Measurements from ENCODE around the gene TBCK. TPM values are rescaled to one million over a fixed set of nuclear protein-coding genes. Genes with fewer than 3 reads are reported as not detected.

The TBCK gene
- polyA plus RNA-seq, 1 of the 3 experiments (the other 2 are of a cell fraction): 14.6 TPM

DNA sequence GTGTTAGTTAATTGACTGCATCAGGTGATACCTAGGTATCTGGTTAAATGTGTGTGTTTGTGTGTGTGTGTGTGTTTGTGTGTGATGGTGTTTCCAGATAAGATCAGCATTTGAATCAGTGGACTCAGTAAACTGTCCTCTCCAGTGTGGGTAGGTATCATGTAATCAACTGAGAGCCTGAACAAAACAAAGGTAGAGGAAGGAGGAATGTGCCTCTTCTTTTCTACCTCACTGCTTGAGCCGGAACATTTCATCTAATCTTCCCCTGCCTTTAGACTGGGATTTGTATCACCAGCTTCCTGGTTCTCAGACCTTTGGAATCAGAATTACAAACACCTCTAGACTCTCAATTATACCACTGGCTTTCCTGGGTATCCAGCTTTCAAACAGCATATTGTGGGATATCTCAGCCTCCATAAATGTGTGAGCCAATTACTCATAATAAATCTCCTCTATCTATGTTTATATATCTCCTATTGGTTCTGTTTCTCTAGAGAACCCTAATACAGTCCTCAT lies 120.5 kb downstream of the TBCK start (continued):
- TF ChIP-seq, protein P1, sequence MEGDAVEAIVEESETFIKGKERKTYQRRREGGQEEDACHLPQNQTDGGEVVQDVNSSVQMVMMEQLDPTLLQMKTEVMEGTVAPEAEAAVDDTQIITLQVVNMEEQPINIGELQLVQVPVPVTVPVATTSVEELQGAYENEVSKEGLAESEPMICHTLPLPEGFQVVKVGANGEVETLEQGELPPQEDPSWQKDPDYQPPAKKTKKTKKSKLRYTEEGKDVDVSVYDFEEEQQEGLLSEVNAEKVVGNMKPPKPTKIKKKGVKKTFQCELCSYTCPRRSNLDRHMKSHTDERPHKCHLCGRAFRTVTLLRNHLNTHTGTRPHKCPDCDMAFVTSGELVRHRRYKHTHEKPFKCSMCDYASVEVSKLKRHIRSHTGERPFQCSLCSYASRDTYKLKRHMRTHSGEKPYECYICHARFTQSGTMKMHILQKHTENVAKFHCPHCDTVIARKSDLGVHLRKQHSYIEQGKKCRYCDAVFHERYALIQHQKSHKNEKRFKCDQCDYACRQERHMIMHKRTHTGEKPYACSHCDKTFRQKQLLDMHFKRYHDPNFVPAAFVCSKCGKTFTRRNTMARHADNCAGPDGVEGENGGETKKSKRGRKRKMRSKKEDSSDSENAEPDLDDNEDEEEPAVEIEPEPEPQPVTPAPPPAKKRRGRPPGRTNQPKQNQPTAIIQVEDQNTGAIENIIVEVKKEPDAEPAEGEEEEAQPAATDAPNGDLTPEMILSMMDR (IDR thresholded peaks at IDR 0.05): no peak
- no peak for TF ChIP-seq NFIC (IDR thresholded peaks at IDR 0.05; ENCODE audit: borderline replicate concordance)
- TF ChIP-seq, protein P2, sequence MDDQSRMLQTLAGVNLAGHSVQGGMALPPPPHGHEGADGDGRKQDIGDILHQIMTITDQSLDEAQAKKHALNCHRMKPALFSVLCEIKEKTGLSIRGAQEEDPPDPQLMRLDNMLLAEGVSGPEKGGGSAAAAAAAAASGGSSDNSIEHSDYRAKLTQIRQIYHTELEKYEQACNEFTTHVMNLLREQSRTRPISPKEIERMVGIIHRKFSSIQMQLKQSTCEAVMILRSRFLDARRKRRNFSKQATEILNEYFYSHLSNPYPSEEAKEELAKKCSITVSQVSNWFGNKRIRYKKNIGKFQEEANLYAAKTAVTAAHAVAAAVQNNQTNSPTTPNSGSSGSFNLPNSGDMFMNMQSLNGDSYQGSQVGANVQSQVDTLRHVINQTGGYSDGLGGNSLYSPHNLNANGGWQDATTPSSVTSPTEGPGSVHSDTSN (IDR thresholded peaks at IDR 0.05): no peak

DNA sequence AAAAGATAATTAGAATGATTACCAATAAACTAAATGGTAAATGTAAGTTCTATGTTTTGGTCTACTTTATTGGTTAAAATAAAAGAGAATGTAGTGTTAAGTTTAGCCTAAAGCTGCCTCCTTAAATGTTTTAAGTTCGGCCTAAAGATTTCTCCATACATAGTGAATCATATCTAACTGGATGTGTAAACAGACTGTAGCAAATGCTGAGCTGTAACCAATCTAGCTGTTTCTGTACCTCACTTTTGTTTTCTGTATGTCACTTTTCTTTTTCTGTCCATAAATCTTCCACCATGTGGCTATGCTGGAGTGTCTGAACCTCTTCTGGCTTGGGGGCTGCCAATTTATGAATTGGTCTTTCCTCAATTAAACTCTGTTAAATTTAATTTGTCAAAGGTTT lies 121.2 kb downstream of the TBCK start:
- Histone ChIP-seq H3K4me3 (ENCODE audit: low read depth in 2 of 2, low read length in 1 of 2) (no peak overlapping the region), H4K20me1 (ENCODE audit: insufficient read depth) (no peaks in the 10 kb centered on the region), H3K9me2 (no peaks in the 10 kb centered on the region), H2AFZ (ENCODE audit: low read depth) (no peak overlapping the region), H3K79me2 (ENCODE audit: insufficient read depth) (no peaks in the 10 kb centered on the region; the same call in 1 of the 2 replicates), H3K9ac (no peak overlapping the region), H3K4me2 (no peak overlapping the region), H3K9me3 (no peaks in the 10 kb centered on the region), H3K36me3 (replicated peaks in 1 of 2; ENCODE audit: control insufficient read depth in 1 of 2, insufficient read depth in 2 of 2, low read length in 1 of 2) (peaks cover 17 to 20% of the 10 kb centered on the region in 2 experiments), H3K27ac (ENCODE audit: low read depth in 2 of 2, low read length in 1 of 2) (no peak overlapping the region), H3K4me1 (ENCODE audit: control insufficient read depth in 1 of 2, insufficient read depth in 2 of 2, low read depth in 1 of 2, low read length in 1 of 2) (no peaks in the 10 kb centered on the region; a peak in 1 of 4 replicates), H3K27me3 (ENCODE audit: insufficient read depth) (no peaks in the 10 kb centered on the region), H3F3A (replicated peaks; ENCODE audit: insufficient read depth) (peaks cover 4% of the 10 kb centered on the region)
- TF ChIP-seq, protein P3, sequence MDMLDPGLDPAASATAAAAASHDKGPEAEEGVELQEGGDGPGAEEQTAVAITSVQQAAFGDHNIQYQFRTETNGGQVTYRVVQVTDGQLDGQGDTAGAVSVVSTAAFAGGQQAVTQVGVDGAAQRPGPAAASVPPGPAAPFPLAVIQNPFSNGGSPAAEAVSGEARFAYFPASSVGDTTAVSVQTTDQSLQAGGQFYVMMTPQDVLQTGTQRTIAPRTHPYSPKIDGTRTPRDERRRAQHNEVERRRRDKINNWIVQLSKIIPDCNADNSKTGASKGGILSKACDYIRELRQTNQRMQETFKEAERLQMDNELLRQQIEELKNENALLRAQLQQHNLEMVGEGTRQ (IDR thresholded peaks at IDR 0.05; ENCODE audit: borderline replicate concordance, low read depth, low read length): no peak
- TF ChIP-seq NFIC (IDR thresholded peaks at IDR 0.05; ENCODE audit: borderline replicate concordance) (no peak), FOSL2 (IDR thresholded peaks at IDR 0.05; ENCODE audit: borderline replicate concordance, low read depth) (no peak), EP300 (IDR thresholded peaks at IDR 0.05; ENCODE audit: borderline replicate concordance in 1 of 2, low read depth in 1 of 2, low read length in 1 of 2) (no peak), YY1 (IDR thresholded peaks at IDR 0.05; ENCODE audit: low read depth) (no peak), RFX5 (IDR thresholded peaks at IDR 0.05; ENCODE audit: low read length) (no peak), RAD21 (IDR thresholded peaks at IDR 0.05; ENCODE audit: low read length) (no peak)
- TF ChIP-seq, protein P4, sequence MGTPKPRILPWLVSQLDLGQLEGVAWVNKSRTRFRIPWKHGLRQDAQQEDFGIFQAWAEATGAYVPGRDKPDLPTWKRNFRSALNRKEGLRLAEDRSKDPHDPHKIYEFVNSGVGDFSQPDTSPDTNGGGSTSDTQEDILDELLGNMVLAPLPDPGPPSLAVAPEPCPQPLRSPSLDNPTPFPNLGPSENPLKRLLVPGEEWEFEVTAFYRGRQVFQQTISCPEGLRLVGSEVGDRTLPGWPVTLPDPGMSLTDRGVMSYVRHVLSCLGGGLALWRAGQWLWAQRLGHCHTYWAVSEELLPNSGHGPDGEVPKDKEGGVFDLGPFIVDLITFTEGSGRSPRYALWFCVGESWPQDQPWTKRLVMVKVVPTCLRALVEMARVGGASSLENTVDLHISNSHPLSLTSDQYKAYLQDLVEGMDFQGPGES (IDR thresholded peaks at IDR 0.05; ENCODE audit: low read depth, low read length): no peak
- TF ChIP-seq, protein P5, sequence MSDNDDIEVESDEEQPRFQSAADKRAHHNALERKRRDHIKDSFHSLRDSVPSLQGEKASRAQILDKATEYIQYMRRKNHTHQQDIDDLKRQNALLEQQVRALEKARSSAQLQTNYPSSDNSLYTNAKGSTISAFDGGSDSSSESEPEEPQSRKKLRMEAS (IDR thresholded peaks at IDR 0.05; ENCODE audit: low read depth): no peak
- DNase-seq: no peak
- ChIA-PET POLR2A (no interaction called here), CTCF (no interaction called here)
- 95% methylated on average over 1 of the region's 1 CpG for WGBS (ENCODE audit: low lambda C conversion rate)

Measured in SK-N-SH (cell line).